GM23248 (cell line): Measurements from ENCODE around the gene TRAPPC12.

ENCODE experiments used
- EZH2 ChIP-seq: fragments of 200-600 bp; sonication (generic); IDR thresholded peaks from 2 replicates; pipeline ENCODE4 v1.6.1; 2018; ENCODE audit warnings: antibody characterized with exemption, mild to moderate bottlenecking; ENCODE audit not compliant: insufficient read depth, poor library complexity, severe bottlenecking
- EZH2phosphoT487 ChIP-seq: fragments of 200-600 bp; sonication (generic); IDR thresholded peaks from 2 replicates; pipeline ENCODE4 v1.6.1; 2018; ENCODE audit warnings: antibody characterized with exemption, moderate library complexity, mild to moderate bottlenecking, low read depth; ENCODE audit not compliant: insufficient read depth

DNA sequence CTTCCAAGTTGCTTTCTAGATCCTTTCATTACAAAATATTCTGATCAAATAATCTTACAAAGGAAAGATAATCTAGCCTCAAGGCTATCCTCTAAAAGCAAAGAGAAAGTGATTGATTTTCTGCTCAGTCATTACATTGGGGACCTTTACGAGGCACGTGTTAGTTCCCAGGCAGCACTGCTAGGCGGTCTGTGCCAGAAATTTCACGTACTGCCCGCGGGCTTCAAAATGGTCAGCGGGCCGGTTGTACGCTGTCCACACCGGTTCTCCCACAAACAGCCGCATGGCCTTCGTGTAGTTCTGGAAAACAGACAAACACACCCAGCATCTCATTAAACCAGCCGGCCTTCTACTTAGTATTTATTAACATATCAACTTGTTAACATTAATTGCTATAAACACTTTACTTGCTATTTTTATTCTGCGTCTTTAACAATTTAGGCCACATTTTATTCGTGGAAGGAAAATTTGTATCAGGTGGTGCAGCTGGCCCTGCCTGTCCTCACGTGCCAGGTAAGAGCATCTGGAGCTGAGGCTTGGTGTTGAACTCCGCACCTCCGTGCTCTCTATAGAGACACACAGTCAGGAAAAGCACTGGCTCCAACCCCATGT lies 119.4 kb downstream of the TRAPPC12 start:
- TF ChIP-seq EZH2 = no peak
- no peak for TF ChIP-seq EZH2phosphoT487
